CD1c-positive myeloid dendritic cell (primary cell): ENCODE results near the gene LSAMP.

Source experiments
- DNase-seq: peaks from one replicate; pipeline ENCODE4 v3.0.0-alpha.2; 2016; ENCODE audit errors: extremely low spot score

LSAMP gene

DNA sequence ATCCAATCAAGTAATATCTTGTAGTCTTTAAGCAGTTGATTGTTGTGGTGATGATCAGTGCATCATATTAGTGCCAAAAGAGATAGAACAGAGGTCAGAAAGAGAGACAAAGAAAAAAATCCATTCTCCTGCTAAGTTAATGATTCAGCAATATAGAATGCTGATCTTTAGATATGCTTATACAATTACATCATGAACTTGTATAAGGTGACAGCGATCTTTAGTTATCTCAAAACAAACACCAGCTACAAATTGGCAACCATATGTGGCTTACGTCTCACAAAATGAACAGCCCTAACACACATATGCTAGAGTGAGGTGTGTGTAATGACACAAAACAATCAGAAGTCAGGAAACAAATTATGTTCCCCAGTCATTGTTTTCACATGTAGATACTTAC is 12.5 kb downstream of the LSAMP start:
- no peak for DNase-seq

DNA sequence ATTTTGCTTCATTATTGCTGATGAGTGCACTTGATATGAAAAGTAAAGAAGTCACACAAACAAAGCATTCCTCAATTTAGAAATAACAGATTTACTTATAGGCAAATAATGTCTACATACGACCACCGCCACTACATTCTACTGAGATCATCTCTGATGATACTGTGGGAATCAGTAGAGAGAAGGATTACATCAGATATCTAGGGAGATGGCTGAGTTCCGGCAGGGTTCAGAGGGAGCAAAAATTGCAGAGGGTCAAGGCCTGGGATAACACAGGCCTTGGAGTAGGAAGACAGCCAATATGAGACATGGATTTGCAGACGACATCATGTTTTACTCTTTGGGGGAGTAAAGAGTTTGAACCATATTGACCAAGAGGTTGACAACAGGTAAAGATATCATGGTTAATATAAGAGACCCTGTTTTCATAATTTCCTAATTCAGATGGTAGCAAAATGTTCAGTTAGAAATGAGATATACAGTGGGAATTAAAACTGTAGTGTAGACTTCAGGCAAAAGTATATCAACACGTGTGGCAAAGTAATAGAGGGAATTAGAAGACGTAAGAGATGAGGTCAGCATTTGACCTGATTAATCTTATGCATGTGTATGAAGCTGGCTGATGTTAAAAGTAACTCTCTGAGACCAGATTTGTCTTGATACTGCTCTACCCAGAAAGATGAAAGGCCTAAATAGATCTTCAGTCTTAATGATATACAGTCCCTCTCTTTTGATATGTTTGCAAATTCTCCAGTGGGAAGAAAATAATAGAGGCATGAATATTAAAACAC is 15.6 kb downstream of the LSAMP start:
- no peak for DNase-seq

DNA sequence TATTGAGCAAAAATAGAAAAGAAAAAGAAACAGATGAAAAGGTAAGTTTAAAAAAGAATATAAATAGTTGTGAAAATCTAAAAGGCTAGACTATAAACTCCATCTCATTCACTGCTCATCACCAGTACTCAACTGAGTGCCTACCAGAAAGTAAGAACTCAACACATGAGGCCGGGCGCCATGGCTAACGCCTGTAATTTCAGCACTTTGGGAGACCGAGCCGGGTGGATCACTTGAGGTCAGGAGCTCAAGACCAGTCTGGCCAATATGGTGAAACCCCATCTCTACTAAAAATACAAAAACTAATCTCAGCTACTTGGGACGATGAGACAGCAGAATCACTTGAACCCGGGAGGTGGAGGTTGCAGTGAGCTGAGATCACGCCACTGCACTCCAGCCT is 19.3 kb downstream of the LSAMP start:
- DNase-seq: no peak

GRCh38 chr3:116425126-116425525 is 20.2 kb downstream of the LSAMP start:
- no peak for DNase-seq

DNA sequence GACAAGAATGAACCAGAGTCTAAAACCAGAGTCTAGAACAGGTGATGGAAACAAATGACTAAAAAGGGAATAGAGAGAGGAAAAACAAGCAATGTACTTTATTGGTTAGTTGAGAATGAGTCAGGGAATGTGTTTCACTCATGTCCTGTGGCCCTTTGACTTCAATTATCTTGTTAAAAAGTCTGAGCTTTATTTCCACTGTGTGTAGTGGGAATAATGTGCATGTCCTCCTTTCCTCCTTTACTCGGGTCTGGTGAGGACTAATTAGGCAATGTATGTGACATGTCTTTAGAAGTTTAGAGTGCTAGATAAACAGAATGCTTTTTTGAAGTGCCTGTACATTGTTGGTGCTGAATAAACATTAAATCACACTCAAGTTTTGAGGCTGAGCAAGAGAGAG is 21.3 kb downstream of the LSAMP start:
- no peak for DNase-seq

DNA sequence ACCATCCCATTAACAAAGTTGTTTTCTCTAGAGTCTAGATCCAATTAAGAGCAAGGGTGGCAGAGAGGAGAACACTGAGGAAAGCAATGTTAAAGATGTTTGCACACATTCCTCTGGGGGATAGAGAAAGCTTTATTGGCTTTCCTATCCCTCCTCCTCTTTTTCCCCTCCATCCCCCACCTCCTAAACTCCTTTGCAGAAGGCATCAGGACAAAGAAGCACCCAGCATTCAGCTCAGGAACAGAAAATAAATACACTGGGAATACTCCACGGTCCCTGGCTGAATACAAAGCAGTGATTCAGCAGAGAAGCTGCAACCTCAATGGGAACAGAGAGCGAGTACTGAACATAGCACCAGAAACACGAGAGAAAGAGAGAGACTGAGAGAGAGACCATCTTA is 21.9 kb downstream of the LSAMP start:
- no peak for DNase-seq

- DNase-seq: no peak
These were observed 28.1 kb downstream of the LSAMP start for GRCh38 chr3:116417151-116417550.

- no peak for DNase-seq
These were observed 32.0 kb downstream of the LSAMP start for GRCh38 chr3:116413319-116413718.

GRCh38 chr3:116408473-116408872 is 36.8 kb downstream of the LSAMP start:
- no peak for DNase-seq

DNA sequence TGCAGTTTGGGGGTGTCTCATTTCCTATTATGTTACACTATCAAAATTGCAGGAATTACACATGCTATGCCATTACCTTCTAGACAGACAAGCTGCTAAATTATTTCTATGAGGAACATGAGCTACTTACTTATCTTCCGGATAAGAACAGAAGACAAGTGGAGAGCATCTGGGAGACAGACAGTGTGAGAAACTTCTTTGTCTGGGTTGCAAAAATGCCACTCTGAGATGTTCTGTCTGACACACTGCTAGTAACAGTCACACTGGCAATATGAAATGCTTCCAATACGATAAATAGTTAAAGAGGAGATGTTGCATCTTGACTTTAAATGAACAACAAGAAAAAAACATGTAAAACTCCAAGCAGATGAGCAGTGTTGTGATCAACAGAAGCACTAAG is 40.1 kb downstream of the LSAMP start:
- DNase-seq: no peak

- DNase-seq: no peak
These were observed 45.5 kb downstream of the LSAMP start for GRCh38 chr3:116399701-116400226.

GRCh38 chr3:116394365-116394764 is 50.9 kb downstream of the LSAMP start:
- no peak for DNase-seq

- no peak for DNase-seq
These were observed 52.1 kb downstream of the LSAMP start for GRCh38 chr3:116393199-116393598.

GRCh38 chr3:116392291-116392690 is 53.0 kb downstream of the LSAMP start:
- DNase-seq: no peak

DNA sequence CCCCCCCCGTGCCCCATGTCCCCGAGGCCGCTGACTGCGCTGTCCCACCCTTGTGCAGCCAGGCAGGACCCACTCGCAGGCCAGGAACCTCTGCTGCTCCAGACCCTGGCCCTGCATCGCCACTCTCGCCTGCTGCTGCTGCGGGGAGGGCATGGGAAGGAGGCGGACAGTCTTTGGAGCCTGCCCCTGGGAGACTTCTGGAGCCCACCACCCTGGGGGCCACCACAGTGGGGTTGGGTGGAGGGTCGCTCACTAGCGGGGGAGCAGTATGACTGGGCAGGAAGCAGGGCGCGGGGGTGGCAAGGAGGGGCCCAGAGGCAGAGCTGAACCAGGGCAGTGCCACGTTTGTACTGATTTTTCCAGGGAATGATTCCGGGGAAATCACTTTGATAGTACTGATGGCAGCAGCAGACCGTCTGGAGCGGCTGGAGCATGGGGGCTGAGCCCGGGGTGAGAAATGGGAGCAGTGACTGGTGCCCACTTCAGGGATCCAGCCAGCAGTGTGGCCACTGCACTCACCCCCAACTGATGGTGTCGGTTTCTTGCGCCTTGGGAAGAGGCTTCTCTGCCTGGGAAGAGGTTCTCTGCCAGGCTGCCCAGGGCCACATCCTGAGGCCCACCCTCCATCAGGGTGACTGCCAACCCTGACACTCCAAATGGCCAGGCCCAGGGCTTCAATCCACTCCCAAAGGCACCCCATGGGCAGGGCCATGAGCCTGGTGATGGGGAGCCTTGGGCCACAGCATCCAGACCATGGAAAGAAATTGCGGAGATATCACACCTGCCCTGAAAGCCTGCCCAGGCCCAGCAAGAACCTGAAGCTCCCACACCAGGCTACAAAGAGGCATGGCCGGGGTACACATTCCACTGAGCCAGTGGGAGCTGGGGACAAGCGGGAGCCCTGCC is 53.7 kb downstream of the LSAMP start:
- no peak for DNase-seq

GRCh38 chr3:116390318-116390717 is 55.0 kb downstream of the LSAMP start:
- DNase-seq: no peak

GRCh38 chr3:116388867-116389385 is 56.4 kb downstream of the LSAMP start:
- DNase-seq: no peak

GRCh38 chr3:116386168-116386567 is 59.1 kb downstream of the LSAMP start:
- no peak for DNase-seq

GRCh38 chr3:116384717-116385116 is 60.6 kb downstream of the LSAMP start:
- no peak for DNase-seq

DNA sequence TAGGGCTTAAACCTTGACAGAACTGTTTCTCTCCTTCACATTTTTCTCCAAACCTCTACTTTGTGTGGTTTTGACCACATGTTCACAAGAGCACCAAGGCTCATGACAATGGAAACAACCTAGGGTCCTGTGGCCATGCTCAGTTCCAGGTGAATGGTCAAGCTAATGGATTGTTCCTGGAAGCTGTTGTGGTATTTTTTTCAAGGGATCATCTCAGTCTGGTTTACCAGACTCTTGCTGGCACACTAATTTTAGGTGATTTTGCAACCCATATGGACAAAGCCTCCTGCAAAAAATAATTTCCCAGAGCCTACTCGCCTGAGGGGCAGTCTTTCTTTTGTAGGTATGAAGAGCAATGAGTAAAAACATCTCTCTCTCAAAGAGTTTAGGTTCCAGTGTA is 67.2 kb downstream of the LSAMP start:
- no peak for DNase-seq

GRCh38 chr3:116374901-116375300 is 70.4 kb downstream of the LSAMP start:
- no peak for DNase-seq

DNA sequence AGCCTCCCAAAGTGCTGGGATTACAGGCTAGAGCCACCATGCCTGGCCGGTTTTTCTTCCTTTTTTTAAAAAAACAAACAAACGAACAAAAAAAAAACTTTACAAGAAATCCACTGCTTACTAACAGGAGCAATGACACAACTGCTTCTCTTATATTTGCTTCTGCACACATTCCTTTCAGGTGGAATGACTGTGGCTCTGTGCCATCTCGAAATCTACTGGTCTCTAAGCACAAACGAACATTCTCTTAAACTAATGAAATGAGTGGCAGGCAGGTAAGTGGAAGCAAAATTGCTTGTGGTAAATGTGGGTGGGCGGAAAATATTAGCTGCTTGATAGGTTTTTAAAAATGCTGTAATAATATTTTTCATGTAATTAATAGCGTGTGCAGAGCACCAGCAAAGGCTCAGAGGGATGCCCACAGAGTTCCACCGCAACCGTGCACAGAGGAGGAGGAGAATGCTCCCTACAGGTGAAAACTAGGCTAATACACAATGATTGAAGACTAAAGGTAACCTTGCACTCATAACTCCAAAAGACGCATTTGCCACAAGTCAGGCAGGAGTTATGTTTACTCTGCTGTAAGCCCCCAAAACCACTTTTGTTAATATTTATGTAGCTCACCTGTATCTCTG is 77.4 kb downstream of the LSAMP start:
- no peak for DNase-seq
